HG02623 (cell line): ENCODE results near the gene ABHD12B.
"Not testable (repeated sequence)": the region's sequence is repeated elsewhere in the genome, so short reads cannot be mapped to it uniquely, and the experiment has no call there.

Experiments used
- ATAC-seq: cut with Tn5 transposase; IDR thresholded peaks from one replicate; pipeline ENCODE4 v1.9.1; 2021; ENCODE audit warnings: moderate library complexity; ENCODE audit not compliant: unreplicated experiment

The ABHD12B gene

DNA sequence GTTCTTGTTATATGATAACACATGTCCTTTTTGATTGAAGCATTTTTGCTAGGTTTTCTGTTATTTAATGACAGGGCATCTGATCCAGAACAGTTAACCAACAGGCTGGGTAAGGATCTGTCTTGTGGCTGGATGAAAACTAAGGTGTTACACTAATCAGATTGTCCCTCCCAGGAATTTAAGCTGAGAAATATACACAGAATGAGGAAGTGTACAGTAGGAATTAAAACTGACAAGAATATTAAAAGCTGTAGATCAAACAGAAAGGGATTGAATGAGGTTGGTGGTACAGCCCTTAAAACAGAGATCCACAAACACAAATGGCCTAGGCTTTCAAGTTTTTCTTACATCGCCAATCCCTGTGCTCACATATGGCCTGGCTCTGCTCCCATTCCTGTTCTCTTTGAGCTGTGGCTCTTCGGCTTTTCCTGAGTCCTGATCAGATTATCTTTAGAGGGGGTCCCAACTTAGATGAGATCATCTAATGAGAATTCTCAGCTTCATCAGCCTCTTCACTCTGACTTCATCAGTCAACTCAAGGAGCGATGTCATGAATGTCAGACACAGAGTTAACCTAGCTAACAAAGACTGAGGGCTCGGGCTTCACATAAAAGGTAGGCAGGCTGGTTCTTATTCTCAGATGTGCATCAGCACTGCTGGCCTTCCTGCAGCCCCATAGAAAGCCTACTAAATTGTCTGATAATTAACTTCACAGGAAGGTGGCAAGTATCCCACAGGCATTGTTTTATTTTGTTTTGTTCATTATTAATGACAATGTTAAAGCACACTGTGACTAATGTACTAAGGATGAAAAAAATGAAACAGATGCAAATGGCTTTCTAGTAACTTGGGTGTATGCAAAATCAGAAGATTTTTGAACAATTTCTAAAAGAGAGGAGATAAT is 61.0 kb downstream of the ABHD12B start:
- ATAC-seq = no peak

DNA sequence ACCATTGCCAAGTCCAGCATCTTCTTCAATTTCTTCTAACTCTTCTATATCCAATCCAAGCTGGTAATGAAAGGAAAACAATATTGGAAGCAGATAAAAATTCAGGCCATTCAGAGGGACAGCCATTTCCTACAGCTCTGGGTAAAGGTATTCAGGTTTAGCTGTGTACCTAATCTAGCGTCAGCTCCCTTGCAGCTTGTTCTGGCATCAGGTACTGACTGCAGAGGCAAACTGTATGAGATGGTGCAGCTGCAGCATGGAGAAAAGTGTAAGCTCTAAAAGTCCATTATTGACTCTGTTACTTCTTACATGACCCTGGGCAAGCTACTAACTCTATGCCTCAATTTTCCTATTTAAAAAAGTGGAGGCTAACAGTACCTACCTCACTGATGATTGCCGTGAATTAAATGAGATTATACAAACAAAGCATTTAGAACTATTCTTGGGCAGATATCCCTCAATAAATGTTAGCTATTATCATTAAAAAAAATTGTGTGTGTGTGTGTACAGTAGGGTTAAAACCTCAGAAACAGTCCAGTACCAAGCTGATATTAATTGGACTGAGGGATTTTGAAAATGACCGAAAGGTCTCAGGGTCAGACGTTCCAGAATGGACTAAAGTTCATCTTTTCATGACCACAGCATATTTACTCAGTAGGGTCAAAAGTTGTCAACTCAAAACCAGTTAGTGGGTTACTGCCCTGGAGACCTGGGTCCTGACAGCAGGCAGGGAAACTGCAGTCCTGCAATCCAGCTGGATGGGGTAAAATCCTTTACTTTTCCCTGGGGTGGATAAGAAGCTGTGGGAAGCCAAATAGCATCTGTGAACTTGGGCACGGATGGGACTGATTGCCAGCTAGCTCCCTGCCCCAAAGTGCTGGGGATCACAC is 63.5 kb downstream of the ABHD12B start:
- ATAC-seq = no peak

DNA sequence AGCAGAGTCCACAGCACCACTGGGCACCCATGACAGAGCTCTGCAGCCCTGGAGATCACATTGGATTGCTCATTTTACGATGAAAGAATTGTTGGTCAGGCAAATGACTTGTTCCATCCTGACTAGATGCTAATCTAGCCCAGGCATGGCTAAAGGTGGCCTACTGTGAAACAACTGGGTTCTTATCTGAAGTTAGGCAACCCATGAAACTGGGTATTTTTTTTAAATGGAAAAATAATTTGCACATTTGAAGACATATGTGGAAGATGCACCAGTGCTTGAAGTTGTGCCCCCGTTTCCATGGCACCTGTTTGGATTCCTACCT is 64.1 kb downstream of the ABHD12B start:
- no peak for ATAC-seq

DNA sequence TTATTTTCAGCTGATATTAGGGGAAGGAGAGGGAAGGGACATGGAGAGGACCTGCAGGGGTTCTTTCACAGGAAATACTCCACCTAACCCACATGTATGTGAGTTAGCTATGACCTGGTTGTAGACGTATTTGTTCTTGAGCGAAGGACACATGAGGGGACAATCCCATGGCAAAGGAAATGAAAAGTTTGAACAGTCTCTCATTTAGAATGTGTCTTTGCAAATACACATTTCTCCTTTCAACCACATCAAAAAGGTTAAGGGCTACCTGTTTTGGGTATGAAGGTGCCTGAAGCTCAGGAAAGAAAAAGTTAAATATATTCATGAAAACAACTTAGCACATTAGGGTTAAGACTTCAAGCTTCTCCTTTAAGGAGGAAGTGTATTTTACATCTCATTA is 65.0 kb downstream of the ABHD12B start:
- ATAC-seq = no peak

DNA sequence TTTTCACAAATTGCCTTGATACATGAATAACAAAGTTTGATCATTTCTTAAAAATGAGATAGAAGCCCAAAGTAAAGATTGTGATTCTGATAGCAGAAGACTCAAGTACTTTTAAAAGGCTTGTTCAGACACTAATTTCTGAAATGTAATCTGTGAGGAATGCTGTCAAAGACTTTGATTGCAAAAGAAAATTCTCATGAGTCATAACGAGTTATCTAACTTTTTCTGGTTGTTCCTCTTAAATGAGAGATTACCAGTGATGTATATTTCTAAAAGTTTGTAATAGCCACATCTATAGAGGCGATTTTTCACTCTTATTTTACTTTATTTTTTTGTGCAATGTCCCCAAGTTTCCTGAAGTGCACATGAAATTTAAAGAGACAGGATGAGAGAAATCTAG is 65.5 kb downstream of the ABHD12B start:
- ATAC-seq = no peak

DNA sequence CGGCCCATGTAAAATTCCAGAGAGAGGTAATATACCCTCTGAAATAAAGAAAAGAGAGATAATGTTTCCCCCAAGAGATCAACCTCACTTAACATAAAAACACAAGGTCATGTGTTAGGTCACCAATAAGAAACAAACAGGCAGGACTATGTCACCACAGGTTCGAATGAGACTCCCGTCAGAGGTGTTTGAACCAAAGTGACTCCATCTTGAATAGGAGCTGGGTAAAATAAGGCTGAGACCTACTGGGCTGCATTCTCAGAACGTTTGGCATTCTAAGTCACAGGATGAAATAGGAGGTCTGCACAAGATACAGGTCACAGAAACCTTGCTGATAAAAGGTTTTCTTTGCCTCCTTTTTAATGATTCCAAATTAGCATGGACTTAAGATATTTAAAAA is 65.9 kb downstream of the ABHD12B start:
- no peak for ATAC-seq

DNA sequence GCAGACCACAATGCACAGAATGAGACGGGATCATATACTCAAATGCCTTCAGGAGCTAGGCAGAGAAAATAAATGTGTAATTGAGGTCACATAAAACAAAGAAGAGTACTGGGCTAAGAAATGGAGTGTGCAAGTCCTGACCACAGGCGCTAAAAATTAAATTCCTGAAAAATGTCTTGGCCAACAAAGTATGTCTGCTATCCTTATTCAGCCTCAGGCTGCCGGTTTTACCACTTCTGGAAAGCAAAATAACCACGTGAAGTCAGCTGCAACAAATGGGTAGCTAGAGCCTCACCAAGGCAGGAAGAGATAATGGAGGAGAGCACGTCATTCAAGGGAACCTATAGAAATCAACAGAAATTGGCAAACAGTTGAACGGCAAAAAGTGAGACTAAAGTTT is 69.3 kb downstream of the ABHD12B start:
- ATAC-seq = no peak

DNA sequence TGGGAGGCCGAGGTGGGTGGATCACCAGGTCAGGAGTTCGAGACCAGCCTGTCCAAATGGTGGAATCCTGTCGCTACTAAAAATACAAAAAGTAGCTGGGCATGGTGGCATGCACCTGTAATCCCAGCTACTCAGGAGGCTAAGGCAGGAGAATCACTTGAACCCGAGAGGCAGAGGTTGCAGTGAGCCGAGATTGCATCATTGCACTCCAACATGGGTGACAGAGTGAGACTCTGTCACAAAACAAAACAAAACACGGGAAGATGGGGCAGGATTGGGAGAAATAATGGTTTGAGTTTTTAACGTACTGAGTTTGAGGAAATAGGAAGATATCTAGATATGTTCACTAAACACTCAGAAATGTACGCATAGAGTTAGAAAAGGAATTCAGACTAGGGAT is 69.8 kb downstream of the ABHD12B start:
- not testable (repeated sequence) for ATAC-seq

DNA sequence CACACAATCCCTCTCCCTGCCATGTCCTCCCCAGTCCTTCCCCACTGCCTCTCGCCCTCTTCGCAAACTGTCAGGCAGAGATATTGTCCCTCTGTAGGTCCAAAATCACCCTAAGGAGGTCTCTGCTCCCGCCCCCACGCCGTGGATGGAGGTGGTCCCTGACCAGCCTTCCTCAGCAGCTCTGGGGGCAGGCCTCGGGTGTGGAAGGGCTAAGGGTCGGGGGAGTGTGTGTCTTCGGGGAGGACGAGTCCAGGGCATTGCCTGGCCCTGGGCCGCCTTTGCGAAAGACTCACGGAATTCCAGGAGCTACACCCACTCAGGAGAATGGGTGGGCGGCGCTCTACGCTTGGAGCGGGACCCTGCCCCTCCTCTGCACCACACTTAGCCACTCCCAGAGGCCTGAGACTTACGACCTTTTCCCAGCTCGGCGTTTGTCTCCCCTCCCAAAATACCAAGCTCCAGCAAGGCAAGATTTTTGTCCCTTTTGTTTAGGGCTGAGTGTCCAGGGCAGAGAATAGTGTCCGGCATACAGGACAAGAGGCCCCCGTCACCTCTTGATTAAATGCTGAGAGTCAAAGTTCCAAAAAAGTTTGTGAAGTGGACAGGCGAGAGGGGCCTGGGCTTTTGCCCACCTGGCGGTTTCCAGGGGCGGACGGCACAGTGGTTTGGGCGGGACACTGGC is 71.5 kb downstream of the ABHD12B start:
- no peak for ATAC-seq

DNA sequence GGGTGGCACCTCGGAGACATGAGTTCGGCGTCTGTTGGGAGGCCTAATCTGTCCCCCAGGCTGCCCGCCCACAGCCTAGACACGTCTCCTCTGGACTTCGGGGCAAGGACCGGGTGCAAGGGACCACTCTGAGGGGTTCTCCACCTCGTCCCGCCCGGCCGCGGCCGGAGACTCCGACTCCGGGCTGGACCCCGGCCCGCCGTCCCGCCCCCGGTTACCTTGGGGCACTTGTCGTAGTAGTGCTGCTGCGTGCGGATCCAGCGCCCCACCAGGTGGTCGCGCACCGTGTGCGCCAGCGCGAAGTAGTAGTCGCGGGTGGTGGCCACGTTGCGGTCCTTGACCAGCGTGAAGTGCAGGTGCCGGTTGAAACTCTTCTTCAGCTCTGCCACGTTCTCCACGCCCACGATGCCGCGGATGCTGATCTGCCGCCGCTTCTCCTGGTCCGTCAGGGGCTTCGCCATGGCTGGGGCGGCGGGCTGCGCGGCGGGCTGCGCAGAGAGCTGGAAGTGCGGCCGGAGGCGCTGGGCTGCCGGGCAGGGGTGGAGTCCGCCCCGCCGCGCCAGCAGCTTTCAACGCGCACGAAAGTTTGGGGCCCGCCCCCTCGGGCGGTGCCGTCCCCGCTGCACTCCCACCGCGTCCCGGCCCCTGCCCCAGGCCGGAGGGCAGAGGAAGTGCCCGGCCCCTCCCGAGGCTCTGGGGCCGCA is 72.2 kb downstream of the ABHD12B start, which contains the start of gene PYGL:
Gene PYGL (minus strand): TSS at position 541 of the 704 bp plus-strand sequence. CDS start 80 bp downstream, at position 461.
- ATAC-seq = peak; percentile 55

DNA sequence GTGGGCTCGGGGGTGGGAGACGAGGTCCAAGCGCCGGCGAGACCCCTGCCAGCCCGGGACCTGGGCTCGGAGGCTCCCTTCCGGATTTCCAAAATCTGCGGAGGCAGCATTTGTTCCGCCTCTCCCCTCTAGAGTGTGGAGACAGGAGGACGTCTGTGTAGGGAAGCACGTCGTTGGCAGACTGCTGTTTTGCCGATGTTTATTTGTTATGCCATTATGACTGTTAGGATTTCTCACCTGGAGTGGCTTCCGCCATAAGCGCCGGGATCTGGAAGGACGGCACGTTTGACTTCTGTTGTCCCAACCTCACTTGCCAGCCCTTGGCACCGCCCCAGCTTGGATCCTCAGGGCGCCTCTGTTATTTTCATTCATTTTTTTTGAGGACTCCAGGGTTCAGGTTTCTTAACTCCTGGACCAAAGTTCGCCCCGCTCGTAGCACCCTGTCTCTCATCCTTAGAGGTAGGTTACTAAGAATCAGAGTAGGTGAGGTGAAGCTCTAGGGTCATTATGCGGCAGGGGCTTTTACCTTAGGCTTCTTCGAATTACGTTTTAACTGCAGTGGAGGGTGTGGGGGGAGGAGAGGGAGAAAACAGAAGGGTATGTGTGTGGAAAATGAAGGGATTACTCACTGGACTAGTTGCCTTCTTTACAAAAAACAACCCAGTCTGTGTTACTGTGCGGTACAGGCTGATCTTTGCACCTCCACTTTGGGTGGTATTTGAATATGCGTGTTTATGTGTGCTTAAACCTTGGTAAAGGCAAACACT is 73.0 kb downstream of the ABHD12B start:
- ATAC-seq = no peak

DNA sequence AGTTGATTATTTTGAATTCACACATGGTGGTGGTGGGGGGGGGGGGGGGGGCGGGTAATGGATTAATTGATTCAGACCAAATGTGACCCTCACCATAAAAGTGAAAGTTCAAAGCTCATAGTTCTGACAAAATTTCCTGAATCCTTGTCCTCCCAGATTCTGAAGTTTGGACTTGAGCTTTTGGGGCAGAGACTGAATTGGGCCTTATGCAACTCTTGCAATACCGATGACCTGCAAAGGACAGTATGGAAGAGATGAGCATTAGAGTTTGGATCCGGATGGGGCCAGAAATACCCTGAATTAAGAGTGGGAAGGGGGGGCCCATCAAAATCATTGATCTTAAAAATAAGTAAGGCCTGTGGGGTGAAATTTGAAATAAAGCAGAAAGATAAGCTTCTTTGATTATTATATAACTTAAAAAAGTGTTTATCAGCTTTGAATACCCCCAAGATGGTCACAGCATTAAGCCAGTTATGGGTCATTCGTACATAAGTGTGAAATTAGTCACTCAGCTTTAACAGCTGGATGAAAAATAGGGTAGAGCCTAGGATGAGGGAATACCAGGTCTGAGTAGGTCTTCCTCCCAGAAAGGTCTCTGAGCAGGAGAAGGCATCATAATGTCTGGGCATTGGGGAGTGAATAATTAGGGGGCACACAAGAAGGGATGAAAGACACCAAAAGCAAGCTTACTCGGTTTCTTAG is 74.5 kb downstream of the ABHD12B start:
- no peak for ATAC-seq

DNA sequence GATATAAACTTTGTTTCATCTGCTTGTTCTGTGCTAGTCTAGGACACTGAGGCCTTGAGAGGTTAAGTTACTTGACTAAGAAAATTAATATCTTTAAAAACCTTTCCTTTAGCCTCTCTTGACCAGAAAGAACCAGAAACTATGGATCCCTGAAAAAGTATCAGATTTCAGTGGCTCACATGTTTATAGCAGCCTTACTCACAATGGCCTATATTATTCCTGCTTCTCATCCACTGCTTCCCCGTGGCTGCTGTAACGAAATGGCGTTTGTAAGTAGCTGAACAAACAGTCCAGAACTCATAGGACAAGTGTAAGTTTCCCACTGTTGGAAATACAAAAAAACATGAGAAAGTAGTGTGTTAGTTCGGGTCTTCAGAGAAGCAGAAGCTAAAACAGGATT is 75.6 kb downstream of the ABHD12B start:
- ATAC-seq = no peak

DNA sequence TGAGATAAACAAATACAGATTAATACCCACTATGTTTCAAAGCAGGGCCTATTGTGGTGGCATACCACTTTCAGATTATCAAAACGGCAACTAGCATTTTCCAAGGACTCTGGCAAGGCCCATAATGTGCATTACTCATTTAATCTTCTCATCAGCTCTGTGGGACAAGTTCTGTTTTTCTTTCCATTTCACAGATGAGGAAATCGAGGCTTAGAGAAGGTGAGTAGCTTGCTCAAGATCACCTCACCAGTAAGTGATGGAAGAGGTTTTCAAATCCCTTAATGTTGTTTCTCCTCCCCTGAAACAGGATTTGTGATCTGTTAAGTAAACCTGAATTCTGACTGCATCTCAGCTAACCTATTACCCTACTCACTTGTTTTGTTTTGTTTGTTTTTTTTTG is 76.4 kb downstream of the ABHD12B start:
- no peak for ATAC-seq

DNA sequence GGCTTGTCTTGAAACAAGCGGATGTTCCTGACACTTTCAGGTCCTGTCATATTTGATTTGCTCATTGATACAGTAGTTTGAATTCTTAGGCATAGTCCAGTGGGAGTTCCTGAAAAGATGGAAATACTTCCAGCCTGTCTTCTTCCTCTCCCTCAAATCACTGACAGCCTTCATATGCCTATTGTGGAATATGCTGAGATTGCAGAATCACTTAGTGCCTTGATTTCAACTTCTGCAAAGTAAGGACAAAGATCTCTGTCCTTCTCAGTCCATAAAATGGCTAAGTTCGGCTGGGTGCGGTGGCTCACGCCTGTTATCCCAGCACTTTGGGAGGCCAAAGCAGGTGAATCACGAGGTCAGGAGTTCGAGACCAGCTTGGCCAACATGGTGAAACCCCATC is 79.2 kb downstream of the ABHD12B start:
- ATAC-seq = no peak

DNA sequence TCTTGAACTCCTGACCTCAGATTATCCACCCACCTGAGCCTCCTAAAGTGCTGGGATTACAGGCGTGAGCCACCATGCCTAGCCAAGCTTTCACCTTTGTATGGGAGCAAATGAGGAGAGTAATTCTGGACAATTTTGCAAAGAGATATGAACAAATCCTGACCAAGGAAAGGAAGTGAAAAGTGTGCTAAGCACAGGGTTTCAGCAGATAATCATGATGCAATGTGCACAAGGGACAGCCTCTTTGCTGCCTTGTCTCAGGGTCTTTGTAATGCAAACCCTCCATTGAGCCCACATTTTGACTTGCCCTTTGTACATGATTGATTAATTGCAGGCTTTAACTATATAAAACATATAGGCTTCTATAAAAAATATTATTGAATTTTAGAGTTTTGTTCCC is 81.6 kb downstream of the ABHD12B start:
- ATAC-seq = no peak
